HepG2 (cell line): Measurements from ENCODE around the gene TPRG1L. TPM values are rescaled to one million over a fixed set of nuclear protein-coding genes. Genes with fewer than 3 reads are reported as not detected.
A peak's percentile ranks its signal among the peaks of the same experiment; 100 is the strongest.

Experiments
- ASH2L ChIP-seq: fragments of 300-600, 200-600 bp; sonication (generic); IDR thresholded peaks from 2 replicates; pipeline ENCODE4 v1.7.0; 2017; ENCODE audit warnings: low read depth, mild to moderate bottlenecking, moderate library complexity, mixed read lengths, low read length; ENCODE audit not compliant: insufficient read length
- DMAP1 ChIP-seq: IDR thresholded peaks from 2 replicates; pipeline ENCODE4 v1.6.1; 2016
- FOXK2 ChIP-seq: fragments of 450-650 bp; IDR thresholded peaks from 2 replicates; pipeline ENCODE4 v1.6.1; 2016
- GTF3A ChIP-seq: sonication (generic); formaldehyde crosslinking; conservative IDR thresholded peaks from 2 replicates; pipeline ENCODE4 v1.4.0; 2020; ENCODE audit warnings: mild to moderate bottlenecking, missing genetic modification reagents
- HNRNPLL ChIP-seq: fragments of 200-400 bp; formaldehyde crosslinking; IDR thresholded peaks from 2 replicates; pipeline ENCODE4 v1.6.1; 2017; ENCODE audit warnings: mild to moderate bottlenecking, low read depth, low read length; ENCODE audit not compliant: poor library complexity, severe bottlenecking
- KLF12 ChIP-seq: sonication (generic); formaldehyde crosslinking; IDR thresholded peaks from 2 replicates; pipeline ENCODE4 v1.4.0; 2020; ENCODE audit warnings: missing genetic modification reagents, borderline replicate concordance
- PHF8 ChIP-seq: sonication (generic); formaldehyde crosslinking; IDR thresholded peaks from 2 replicates; pipeline ENCODE4 v1.5.0; 2020; ENCODE audit warnings: missing genetic modification reagents
- PPARG ChIP-seq: conservative IDR thresholded peaks from 2 replicates; pipeline ENCODE4 v1.6.1; 2016; ENCODE audit warnings: missing biosample characterization, missing genetic modification reagents
- SRY ChIP-seq: sonication (generic); formaldehyde crosslinking; IDR thresholded peaks from 2 replicates; pipeline ENCODE4 v1.8.0; 2022; ENCODE audit warnings: mild to moderate bottlenecking, missing genetic modification reagents
- THAP11 ChIP-seq: IDR thresholded peaks from 2 replicates; pipeline ENCODE4 v1.6.1; 2016; ENCODE audit warnings: missing biosample characterization, missing genetic modification reagents
- TMF1 ChIP-seq: sonication (generic); formaldehyde crosslinking; IDR thresholded peaks from 2 replicates; pipeline ENCODE4 v1.8.1; 2022; ENCODE audit warnings: low read depth, missing genetic modification reagents
- ZFP36 ChIP-seq: fragments of 150-350 bp; IDR thresholded peaks from 2 replicates; pipeline ENCODE4 v1.6.1; 2018; ENCODE audit warnings: borderline replicate concordance, low read length, low read depth; ENCODE audit not compliant: partially characterized antibody
- ZNF331 ChIP-seq: sonication (generic); formaldehyde crosslinking; IDR thresholded peaks from 2 replicates; pipeline ENCODE4 v1.4.0; 2020; ENCODE audit warnings: missing genetic modification reagents
- ZNF569 ChIP-seq: sonication (generic); formaldehyde crosslinking; IDR thresholded peaks from 2 replicates; pipeline ENCODE4 v1.5.0; 2020; ENCODE audit warnings: mild to moderate bottlenecking, missing genetic modification reagents, moderate library complexity, borderline replicate concordance
- polyA plus RNA-seq, 8 experiments: library from polyadenylated mRNA; depleted of rRNA in 3 of 8; stranded (reverse) in 7 of 8; unstranded in 1 of 8; fragments of >200 nt; fragmentation: Illumina TruSeq in 4 of 8; extraction: Trizol in 4 of 8; gene quantifications; 2 replicates each; pipeline versions ENCODE4 v1.2.1 to v1.2.3, GENCODE V29; 2011 to 2016; ENCODE audit warnings: low read depth in 4 of 8, missing spikeins in 1 of 8, mixed read lengths in 1 of 8; ENCODE audit not compliant: insufficient read depth in 1 of 8
- total RNA-seq, 5 experiments: library from RNA; depleted of rRNA; stranded (reverse); fragments of >200 nt; fragmentation: Illumina TruSeq; extraction: Trizol; gene quantifications; 2 replicates each; pipeline ENCODE4 v1.2.3, GENCODE V29; 2016; ENCODE audit warnings: low read depth in 1 of 5
- TF ChIP-seq, protein P1 (sequence below): sonication (generic); formaldehyde crosslinking; IDR thresholded peaks from 2 replicates; pipeline ENCODE4 v1.4.0; 2020; ENCODE audit warnings: missing genetic modification reagents
- TF ChIP-seq, protein P2 (sequence below): sonication (generic); formaldehyde crosslinking; IDR thresholded peaks from 2 replicates; pipeline ENCODE4 v1.5.0; 2020; ENCODE audit warnings: missing genetic modification reagents, mild to moderate bottlenecking, borderline replicate concordance
- TF ChIP-seq, protein P3 (sequence below): sonication (generic); formaldehyde crosslinking; IDR thresholded peaks from 2 replicates; pipeline ENCODE4 v1.5.0; 2020; ENCODE audit warnings: mild to moderate bottlenecking, missing genetic modification reagents
- TF ChIP-seq, protein P4 (sequence below): sonication (generic); formaldehyde crosslinking; IDR thresholded peaks from 2 replicates; pipeline ENCODE4 v1.5.1; 2020; ENCODE audit warnings: mild to moderate bottlenecking, moderate library complexity, missing genetic modification reagents
- TF ChIP-seq, protein P5 (sequence below): sonication (generic); formaldehyde crosslinking; IDR thresholded peaks from 2 replicates; pipeline ENCODE4 v1.5.0; 2020; ENCODE audit warnings: mild to moderate bottlenecking, missing genetic modification reagents, moderate library complexity
- TF ChIP-seq, protein P6 (sequence below): sonication (generic); formaldehyde crosslinking; IDR thresholded peaks from 2 replicates; pipeline ENCODE4 v1.5.0; 2020; ENCODE audit warnings: missing genetic modification reagents

The TPRG1L gene
- total and polyA plus RNA-seq, 2 of the 13 experiments (the other 11 are each of a cell fraction or from before 2014, with no cell fraction given): 21.3 to 37.4 TPM

DNA sequence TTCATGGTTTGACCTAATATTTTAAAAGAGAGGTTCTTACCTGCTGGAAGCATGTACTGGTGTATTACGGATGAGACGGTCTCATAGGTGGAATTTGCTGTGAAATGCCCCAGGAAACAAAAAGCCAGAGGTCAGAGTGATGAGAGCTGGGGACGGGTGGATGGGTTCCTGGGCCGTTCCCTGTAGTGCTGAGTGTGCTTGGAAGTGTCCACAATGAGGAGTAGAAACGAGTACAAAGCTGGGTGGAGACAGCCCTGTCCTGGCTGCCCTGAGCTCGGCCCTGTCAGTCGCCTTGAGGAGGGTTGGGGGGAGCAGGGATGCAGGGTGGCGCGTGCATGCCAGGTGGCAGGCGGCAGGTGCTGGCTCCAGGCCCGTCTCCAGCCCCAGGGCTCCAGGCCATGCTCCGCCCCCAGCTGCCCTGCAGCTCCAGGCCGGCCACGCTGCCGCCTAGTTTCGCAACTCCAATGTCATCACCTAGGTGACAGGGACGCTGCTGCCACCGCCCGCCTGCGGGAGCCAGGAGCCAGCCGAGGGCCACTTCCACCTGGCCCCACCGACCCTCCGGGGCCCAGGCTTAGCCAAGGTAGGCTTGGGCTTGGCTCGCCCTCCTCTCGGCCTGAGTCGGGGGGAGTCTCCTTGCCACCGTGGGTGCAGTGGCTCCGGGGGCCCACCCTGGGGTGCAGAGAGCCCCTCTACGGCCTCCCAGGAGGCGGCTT is 43.9 kb downstream of the TPRG1L start (continued):
- TF ChIP-seq THAP11 (CRISPR knock-in tag) (peak; percentile 84), FOXK2 (no peak), KLF12 (0 out of 2 replicates have a peak, but pooled peaks have one; percentile 30), HNRNPLL (peak; percentile 46), PPARG (CRISPR knock-in tag) (peak; percentile 73), GTF3A (CRISPR knock-in tag) (no peak), TMF1 (no peak), ZNF569 (CRISPR knock-in tag) (no peak), ASH2L (no peak), SRY (CRISPR knock-in tag) (no peak), ZFP36 (no peak), PHF8 (CRISPR knock-in tag) (peak; percentile 34; the same call in 1 of the 2 replicates), DMAP1 (CRISPR knock-in tag) (peak; percentile 36; the same call in 1 of the 2 replicates), ZNF331 (peak; percentile 70; the same call in 1 of the 2 replicates)
- TF ChIP-seq, protein P1, sequence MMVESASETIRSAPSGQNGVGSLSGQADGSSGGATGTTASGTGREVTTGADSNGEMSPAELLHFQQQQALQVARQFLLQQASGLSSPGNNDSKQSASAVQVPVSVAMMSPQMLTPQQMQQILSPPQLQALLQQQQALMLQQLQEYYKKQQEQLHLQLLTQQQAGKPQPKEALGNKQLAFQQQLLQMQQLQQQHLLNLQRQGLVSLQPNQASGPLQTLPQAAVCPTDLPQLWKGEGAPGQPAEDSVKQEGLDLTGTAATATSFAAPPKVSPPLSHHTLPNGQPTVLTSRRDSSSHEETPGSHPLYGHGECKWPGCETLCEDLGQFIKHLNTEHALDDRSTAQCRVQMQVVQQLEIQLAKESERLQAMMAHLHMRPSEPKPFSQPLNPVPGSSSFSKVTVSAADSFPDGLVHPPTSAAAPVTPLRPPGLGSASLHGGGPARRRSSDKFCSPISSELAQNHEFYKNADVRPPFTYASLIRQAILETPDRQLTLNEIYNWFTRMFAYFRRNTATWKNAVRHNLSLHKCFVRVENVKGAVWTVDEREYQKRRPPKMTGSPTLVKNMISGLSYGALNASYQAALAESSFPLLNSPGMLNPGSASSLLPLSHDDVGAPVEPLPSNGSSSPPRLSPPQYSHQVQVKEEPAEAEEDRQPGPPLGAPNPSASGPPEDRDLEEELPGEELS (CRISPR knock-in tag): peak; percentile 42; the same call in 1 of the 2 replicates
- TF ChIP-seq, protein P2, sequence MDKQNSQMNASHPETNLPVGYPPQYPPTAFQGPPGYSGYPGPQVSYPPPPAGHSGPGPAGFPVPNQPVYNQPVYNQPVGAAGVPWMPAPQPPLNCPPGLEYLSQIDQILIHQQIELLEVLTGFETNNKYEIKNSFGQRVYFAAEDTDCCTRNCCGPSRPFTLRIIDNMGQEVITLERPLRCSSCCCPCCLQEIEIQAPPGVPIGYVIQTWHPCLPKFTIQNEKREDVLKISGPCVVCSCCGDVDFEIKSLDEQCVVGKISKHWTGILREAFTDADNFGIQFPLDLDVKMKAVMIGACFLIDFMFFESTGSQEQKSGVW (CRISPR knock-in tag): no peak
- TF ChIP-seq, protein P3, sequence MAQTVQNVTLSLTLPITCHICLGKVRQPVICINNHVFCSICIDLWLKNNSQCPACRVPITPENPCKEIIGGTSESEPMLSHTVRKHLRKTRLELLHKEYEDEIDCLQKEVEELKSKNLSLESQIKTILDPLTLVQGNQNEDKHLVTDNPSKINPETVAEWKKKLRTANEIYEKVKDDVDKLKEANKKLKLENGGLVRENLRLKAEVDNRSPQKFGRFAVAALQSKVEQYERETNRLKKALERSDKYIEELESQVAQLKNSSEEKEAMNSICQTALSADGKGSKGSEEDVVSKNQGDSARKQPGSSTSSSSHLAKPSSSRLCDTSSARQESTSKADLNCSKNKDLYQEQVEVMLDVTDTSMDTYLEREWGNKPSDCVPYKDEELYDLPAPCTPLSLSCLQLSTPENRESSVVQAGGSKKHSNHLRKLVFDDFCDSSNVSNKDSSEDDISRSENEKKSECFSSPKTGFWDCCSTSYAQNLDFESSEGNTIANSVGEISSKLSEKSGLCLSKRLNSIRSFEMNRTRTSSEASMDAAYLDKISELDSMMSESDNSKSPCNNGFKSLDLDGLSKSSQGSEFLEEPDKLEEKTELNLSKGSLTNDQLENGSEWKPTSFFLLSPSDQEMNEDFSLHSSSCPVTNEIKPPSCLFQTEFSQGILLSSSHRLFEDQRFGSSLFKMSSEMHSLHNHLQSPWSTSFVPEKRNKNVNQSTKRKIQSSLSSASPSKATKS (CRISPR knock-in tag): no peak
- TF ChIP-seq, protein P4, sequence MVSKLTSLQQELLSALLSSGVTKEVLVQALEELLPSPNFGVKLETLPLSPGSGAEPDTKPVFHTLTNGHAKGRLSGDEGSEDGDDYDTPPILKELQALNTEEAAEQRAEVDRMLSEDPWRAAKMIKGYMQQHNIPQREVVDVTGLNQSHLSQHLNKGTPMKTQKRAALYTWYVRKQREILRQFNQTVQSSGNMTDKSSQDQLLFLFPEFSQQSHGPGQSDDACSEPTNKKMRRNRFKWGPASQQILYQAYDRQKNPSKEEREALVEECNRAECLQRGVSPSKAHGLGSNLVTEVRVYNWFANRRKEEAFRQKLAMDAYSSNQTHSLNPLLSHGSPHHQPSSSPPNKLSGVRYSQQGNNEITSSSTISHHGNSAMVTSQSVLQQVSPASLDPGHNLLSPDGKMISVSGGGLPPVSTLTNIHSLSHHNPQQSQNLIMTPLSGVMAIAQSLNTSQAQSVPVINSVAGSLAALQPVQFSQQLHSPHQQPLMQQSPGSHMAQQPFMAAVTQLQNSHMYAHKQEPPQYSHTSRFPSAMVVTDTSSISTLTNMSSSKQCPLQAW (CRISPR knock-in tag): peak; percentile 54; the same call in 1 of the 2 replicates
- TF ChIP-seq, protein P5, sequence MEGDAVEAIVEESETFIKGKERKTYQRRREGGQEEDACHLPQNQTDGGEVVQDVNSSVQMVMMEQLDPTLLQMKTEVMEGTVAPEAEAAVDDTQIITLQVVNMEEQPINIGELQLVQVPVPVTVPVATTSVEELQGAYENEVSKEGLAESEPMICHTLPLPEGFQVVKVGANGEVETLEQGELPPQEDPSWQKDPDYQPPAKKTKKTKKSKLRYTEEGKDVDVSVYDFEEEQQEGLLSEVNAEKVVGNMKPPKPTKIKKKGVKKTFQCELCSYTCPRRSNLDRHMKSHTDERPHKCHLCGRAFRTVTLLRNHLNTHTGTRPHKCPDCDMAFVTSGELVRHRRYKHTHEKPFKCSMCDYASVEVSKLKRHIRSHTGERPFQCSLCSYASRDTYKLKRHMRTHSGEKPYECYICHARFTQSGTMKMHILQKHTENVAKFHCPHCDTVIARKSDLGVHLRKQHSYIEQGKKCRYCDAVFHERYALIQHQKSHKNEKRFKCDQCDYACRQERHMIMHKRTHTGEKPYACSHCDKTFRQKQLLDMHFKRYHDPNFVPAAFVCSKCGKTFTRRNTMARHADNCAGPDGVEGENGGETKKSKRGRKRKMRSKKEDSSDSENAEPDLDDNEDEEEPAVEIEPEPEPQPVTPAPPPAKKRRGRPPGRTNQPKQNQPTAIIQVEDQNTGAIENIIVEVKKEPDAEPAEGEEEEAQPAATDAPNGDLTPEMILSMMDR (CRISPR knock-in tag): peak; percentile 32
- TF ChIP-seq, protein P6, sequence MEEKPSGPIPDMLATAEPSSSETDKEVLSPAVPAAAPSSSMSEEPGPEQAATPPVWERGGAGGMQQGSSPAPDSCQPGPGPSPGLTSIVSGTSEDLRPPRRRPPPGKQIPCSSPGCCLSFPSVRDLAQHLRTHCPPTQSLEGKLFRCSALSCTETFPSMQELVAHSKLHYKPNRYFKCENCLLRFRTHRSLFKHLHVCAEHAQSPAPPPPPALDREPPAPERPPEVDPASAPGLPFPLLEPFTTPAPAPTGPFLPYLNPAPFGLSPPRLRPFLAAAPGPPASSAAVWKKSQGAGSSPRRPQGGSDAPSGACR: no peak
